Endothelial cell (in vitro differentiated cells): ENCODE data around the gene BUD23. TPM values are rescaled to one million over a fixed set of nuclear protein-coding genes. Genes with fewer than 3 reads are reported as not detected.

Source experiments
- DNase-seq: peaks from one replicate; pipeline ENCODE4 v3.0.0; 2021; ENCODE audit warnings: low spot score
- H3K27ac Mint-ChIP-seq: one replicate; pipeline ENCODE4 v1.8.0; 2021; ENCODE audit warnings: mixed read lengths, inconsistent platforms; ENCODE audit not compliant: unreplicated experiment
- H3K27me3 Mint-ChIP-seq: one replicate; pipeline ENCODE4 v1.8.0; 2021; ENCODE audit warnings: mild to moderate bottlenecking, moderate library complexity, mixed read lengths, inconsistent platforms; ENCODE audit not compliant: unreplicated experiment
- H3K36me3 Mint-ChIP-seq: one replicate; pipeline ENCODE4 v1.8.0; 2021; ENCODE audit warnings: mild to moderate bottlenecking, low read depth, mixed read lengths, inconsistent platforms; ENCODE audit not compliant: unreplicated experiment
- H3K4me1 Mint-ChIP-seq: one replicate; pipeline ENCODE4 v1.8.0; 2021; ENCODE audit warnings: mild to moderate bottlenecking, mixed read lengths, inconsistent platforms; ENCODE audit not compliant: unreplicated experiment
- H3K4me3 Mint-ChIP-seq: one replicate; pipeline ENCODE4 v1.8.0; 2021; ENCODE audit warnings: mild to moderate bottlenecking, mixed read lengths, inconsistent platforms; ENCODE audit not compliant: unreplicated experiment
- H3K9me3 Mint-ChIP-seq: one replicate; pipeline ENCODE4 v1.8.0; 2021; ENCODE audit warnings: mixed read lengths, inconsistent platforms; ENCODE audit not compliant: unreplicated experiment
- total RNA-seq: library from RNA; stranded (reverse); fragmentation: NEBNext Ultra II Directional; extraction: Animal tissue kit (Norgen Biotek cat#: 25700); gene quantifications from one replicate; pipeline ENCODE4 v1.2.1, GENCODE V29; 2021; ENCODE audit not compliant: unreplicated experiment
- TF ChIP-seq, protein P1 (sequence below): fragments of 200-600 bp; sonication (generic); IDR thresholded peaks from one replicate; pipeline ENCODE4 v1.5.0; 2021; ENCODE audit warnings: antibody characterized with exemption; ENCODE audit not compliant: unreplicated experiment

The BUD23 gene
- total RNA-seq, 1 donor from 2014 or later: 50.6 TPM

DNA sequence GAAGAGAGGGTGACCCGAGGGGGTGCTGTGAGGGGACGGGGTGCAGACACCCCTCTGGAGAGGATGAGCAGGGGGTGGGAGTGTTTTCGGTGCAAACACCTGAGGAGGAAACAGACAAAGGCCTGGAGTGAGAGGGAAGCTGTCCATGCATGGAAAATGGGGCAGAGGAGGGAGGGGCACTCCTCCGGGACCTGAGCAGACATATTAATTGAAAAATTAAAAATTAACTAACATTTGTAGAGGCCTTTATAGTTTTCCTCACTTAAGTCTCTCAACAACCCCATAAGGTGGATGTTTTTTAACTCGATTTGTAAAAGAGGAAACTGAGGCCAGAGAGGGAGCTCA is 14.5 kb upstream of the BUD23 start:
- no peaks in the 10 kb centered on the region for H3K9me3 Mint-ChIP-seq
- TF ChIP-seq, protein P1, sequence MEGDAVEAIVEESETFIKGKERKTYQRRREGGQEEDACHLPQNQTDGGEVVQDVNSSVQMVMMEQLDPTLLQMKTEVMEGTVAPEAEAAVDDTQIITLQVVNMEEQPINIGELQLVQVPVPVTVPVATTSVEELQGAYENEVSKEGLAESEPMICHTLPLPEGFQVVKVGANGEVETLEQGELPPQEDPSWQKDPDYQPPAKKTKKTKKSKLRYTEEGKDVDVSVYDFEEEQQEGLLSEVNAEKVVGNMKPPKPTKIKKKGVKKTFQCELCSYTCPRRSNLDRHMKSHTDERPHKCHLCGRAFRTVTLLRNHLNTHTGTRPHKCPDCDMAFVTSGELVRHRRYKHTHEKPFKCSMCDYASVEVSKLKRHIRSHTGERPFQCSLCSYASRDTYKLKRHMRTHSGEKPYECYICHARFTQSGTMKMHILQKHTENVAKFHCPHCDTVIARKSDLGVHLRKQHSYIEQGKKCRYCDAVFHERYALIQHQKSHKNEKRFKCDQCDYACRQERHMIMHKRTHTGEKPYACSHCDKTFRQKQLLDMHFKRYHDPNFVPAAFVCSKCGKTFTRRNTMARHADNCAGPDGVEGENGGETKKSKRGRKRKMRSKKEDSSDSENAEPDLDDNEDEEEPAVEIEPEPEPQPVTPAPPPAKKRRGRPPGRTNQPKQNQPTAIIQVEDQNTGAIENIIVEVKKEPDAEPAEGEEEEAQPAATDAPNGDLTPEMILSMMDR: no peak
- peaks cover 7% of the 10 kb centered on the region for H3K36me3 Mint-ChIP-seq
- H3K4me3 Mint-ChIP-seq: peak overlapping the region; percentile 97
- peaks cover 11% of the 10 kb centered on the region for H3K27me3 Mint-ChIP-seq
- peak overlapping the region; percentile 24 for H3K27ac Mint-ChIP-seq
- H3K4me1 Mint-ChIP-seq: peaks cover 17% of the 10 kb centered on the region
- DNase-seq: no peak

DNA sequence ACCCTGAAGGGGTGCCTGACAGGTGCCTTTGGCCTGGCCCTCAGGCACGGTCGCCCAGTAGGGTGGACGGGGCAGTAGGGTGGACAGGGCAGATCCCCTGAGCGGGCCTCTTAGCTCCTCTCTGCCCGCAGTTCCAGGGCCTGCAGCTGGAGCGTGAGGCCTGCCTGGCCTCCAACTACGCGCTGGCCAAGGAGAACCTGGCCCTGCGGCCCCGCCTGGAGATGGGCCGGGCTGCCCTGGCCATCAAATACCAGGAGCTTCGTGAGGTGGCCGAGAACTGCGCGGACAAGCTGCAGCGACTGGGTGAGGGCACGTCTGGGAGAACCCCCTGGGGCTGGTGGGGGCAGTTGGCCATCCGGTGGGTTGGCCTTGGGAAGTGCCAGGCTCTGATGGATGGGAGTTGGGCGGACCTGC is 14.1 kb upstream of the BUD23 start:
- Mint-ChIP-seq H3K4me1 (peaks cover 15% of the 10 kb centered on the region), H3K36me3 (peaks cover 7% of the 10 kb centered on the region), H3K27me3 (peaks cover 11% of the 10 kb centered on the region), H3K4me3 (no peak overlapping the region), H3K27ac (no peak overlapping the region), H3K9me3 (no peaks in the 10 kb centered on the region)
- no peak for DNase-seq
- TF ChIP-seq, protein P1: no peak

DNA sequence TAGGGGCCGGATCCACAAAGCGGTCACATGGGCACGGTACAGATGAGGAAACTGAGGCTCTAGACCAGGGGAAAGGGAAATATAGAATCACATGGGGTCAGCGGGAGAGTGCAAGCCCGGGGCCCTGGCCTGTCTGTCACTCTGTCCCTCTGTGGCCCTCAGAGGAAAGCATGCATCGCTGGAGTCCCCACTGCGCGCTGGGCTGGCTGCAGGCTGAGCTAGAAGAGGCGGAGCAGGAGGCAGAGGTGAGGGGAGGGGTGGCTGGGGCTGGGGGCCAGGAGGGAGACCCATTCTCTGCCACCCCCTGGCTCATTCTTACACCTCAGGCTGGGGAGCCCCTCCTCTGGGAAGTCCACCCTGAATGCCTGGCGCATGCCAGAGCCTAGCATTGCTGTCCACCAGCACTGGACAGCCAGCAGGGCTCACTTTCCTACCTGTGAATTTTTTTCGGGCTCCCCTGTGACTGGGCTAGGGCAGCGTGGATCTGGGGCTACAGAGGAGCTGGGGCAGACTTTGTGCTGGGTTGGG is 13.5 kb upstream of the BUD23 start:
- Mint-ChIP-seq H3K27me3 (peaks cover 11% of the 10 kb centered on the region), H3K27ac (no peak overlapping the region), H3K9me3 (no peaks in the 10 kb centered on the region), H3K36me3 (peaks cover 7% of the 10 kb centered on the region), H3K4me3 (no peak overlapping the region), H3K4me1 (peaks cover 12% of the 10 kb centered on the region)
- no peak for DNase-seq
- TF ChIP-seq, protein P1: no peak

DNA sequence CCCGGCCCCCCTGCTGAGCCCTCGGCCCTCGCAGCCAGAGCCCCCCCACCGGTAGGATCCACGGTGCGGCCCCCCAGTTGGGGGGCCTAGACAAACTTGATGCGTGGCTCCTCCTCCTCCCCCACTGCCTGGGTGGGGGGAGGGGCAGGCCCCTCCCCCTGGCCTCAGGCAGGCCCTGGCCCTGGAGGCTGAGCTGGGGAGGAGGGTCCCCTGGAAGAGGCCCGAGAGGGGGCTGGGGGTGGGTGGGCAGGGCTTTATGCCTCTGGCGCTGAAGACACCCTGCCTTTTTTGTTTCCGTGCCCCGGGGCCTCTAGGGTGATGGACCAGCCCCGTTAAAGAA is 12.1 kb upstream of the BUD23 start:
- H3K36me3 Mint-ChIP-seq: peaks cover 7% of the 10 kb centered on the region
- no peak for DNase-seq

DNA sequence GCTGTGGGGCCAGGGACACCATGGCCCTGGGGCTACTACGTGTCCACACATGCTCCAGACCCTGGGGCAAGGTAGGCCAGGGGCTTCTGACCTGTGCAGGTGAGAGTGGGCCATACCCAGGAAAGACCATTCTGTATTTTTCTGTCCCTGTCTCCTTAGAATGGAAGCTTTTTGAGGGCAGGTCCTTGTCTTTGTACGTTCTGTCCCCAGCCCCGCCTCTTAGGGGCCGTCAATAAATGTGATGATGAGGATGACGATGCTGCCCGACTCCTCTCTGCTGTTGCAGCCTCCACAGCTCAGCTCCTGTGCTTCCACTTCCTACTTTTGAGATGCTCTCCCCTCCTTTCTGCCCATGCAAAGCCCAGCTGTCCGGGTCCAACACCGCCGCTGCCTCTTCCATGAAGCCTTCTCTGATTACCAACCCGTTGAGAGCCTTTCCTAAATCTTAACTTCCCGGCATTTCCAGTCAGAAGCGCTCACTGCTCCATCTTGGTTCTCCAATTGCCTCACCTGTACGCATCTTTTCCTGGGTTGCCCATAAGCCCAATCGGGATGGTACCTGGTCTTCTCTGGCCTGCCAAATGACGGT is 11.4 kb upstream of the BUD23 start:
- no peaks in the 10 kb centered on the region for H3K9me3 Mint-ChIP-seq
- peaks cover 10% of the 10 kb centered on the region for H3K4me1 Mint-ChIP-seq
- H3K4me3 Mint-ChIP-seq: peak overlapping the region; percentile 60
- no peak overlapping the region for H3K27ac Mint-ChIP-seq
- TF ChIP-seq, protein P1: no peak
- DNase-seq: no peak
- peaks cover 7% of the 10 kb centered on the region for H3K36me3 Mint-ChIP-seq
- H3K27me3 Mint-ChIP-seq: peaks cover 11% of the 10 kb centered on the region

More for the DNA sequence above, 12.1 kb upstream of the BUD23 start:
- no peak overlapping the region for H3K4me3 Mint-ChIP-seq
- H3K9me3 Mint-ChIP-seq: no peaks in the 10 kb centered on the region
- peaks cover 11% of the 10 kb centered on the region for H3K27me3 Mint-ChIP-seq
- H3K27ac Mint-ChIP-seq: no peak overlapping the region
- peaks cover 10% of the 10 kb centered on the region for H3K4me1 Mint-ChIP-seq
- TF ChIP-seq, protein P1: no peak
